Measurements from ENCODE around the gene COL15A1.
"Not testable (repeated sequence)": the region's sequence is repeated elsewhere in the genome, so short reads cannot be mapped to it uniquely, and the experiment has no call there.

Gene COL15A1

GRCh38 chr9:98943682-98944056 is at the start of gene COL15A1:
TSS of gene COL15A1 (plus strand) at chr9:98943907. CDS start at chr9:98944062, 155 bp downstream.
- no peak for DNase-seq (ENCODE audit: low spot score)
- no peak for FAIRE-seq

GRCh38 chr9:98894171-98894570 is 49.5 kb upstream of the COL15A1 start:
- FAIRE-seq (no peak), DNase-seq (ENCODE audit: low spot score) (no peak)

GRCh38 chr9:98894761-98895160 is 48.9 kb upstream of the COL15A1 start:
- FAIRE-seq (no peak), DNase-seq (ENCODE audit: low spot score) (no peak)

- DNase-seq (ENCODE audit: low spot score) (no peak), FAIRE-seq (no peak)
Measured at GRCh38 chr9:98896632-98897031, 47.1 kb upstream of the COL15A1 start.

GRCh38 chr9:98897745-98898144 is 46.0 kb upstream of the COL15A1 start:
- FAIRE-seq = no peak

GRCh38 chr9:98899408-98900056 is 44.2 kb upstream of the COL15A1 start:
- DNase-seq (ENCODE audit: low spot score) (peak; percentile 59), FAIRE-seq (no peak)

More at GRCh38 chr9:98897745-98898144, 46.0 kb upstream of the COL15A1 start:
- DNase-seq (ENCODE audit: low spot score) = no peak

- no peak for FAIRE-seq
- DNase-seq (ENCODE audit: low spot score) = no peak
Measured at GRCh38 chr9:98900244-98900643, 43.5 kb upstream of the COL15A1 start.

- no peak for FAIRE-seq
- DNase-seq (ENCODE audit: low spot score) = no peak
Measured at GRCh38 chr9:98900725-98901124, 43.0 kb upstream of the COL15A1 start.

GRCh38 chr9:98901843-98902242 is 41.9 kb upstream of the COL15A1 start:
- not testable (repeated sequence) for FAIRE-seq; DNase-seq (ENCODE audit: low spot score)

GRCh38 chr9:98902516-98902915 is 41.2 kb upstream of the COL15A1 start:
- DNase-seq (ENCODE audit: low spot score) = no peak
- no peak for FAIRE-seq

GRCh38 chr9:98902925-98903324 is 40.8 kb upstream of the COL15A1 start:
- FAIRE-seq (no peak), DNase-seq (ENCODE audit: low spot score) (no peak)

- FAIRE-seq (no peak), DNase-seq (ENCODE audit: low spot score) (no peak)
Measured at GRCh38 chr9:98903961-98904411, 39.7 kb upstream of the COL15A1 start.

- FAIRE-seq = no peak
- no peak for DNase-seq (ENCODE audit: low spot score)
Measured at GRCh38 chr9:98905015-98905414, 38.7 kb upstream of the COL15A1 start.

- no peak for FAIRE-seq
- DNase-seq (ENCODE audit: low spot score) = peak; percentile 49
Measured at GRCh38 chr9:98906273-98907040, 37.2 kb upstream of the COL15A1 start.

- FAIRE-seq = no peak
Measured at GRCh38 chr9:98907055-98907454, 36.7 kb upstream of the COL15A1 start.

GRCh38 chr9:98908897-98909634 is 34.6 kb upstream of the COL15A1 start:
- FAIRE-seq = no peak
- DNase-seq (ENCODE audit: low spot score) = no peak

More at GRCh38 chr9:98907055-98907454, 36.7 kb upstream of the COL15A1 start:
- DNase-seq (ENCODE audit: low spot score) = no peak

GRCh38 chr9:98909935-98910334 is 33.8 kb upstream of the COL15A1 start:
- FAIRE-seq (no peak), DNase-seq (ENCODE audit: low spot score) (no peak)

- FAIRE-seq = no peak
- no peak for DNase-seq (ENCODE audit: low spot score)
Measured at GRCh38 chr9:98911042-98911441, 32.7 kb upstream of the COL15A1 start.

GRCh38 chr9:98911738-98912137 is 32.0 kb upstream of the COL15A1 start:
- DNase-seq (ENCODE audit: low spot score); FAIRE-seq: not testable (repeated sequence)

- FAIRE-seq = no peak
- no peak for DNase-seq (ENCODE audit: low spot score)
Measured at GRCh38 chr9:98912450-98912849, 31.3 kb upstream of the COL15A1 start.

GRCh38 chr9:98913044-98913443 is 30.7 kb upstream of the COL15A1 start:
- FAIRE-seq = no peak
- no peak for DNase-seq (ENCODE audit: low spot score)

GRCh38 chr9:98913705-98914104 is 30.0 kb upstream of the COL15A1 start:
- no peak for FAIRE-seq
- DNase-seq (ENCODE audit: low spot score) = no peak

All from urothelium cell line (cell line).